ENCODE measurements around the gene GADD45A.

DNA sequence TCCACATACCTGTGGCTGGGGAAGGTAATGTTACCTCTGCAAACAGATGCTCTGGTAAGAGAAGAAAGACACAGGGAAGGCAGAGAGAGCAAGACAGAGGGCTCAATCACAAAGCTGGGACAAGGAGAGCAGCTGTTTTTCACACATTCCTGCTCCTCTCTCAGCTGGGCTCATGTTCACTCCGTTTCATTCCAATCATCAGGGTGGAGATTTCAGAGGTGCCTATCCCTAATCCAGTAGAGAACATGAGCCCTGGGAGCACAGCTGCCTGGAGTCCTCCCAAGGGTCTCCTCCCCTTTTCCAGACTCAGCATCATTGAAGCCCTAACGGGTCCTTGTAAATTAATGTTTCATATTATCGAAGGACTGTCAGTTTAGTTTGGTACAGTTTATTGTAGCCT is 19.4 kb downstream of the GADD45A start:
- no peak for TF ChIP-seq YY1 (IDR thresholded peaks at IDR 0.05; ENCODE audit: insufficient read depth, insufficient read length)
- TF ChIP-seq ZNF274 (IDR thresholded peaks at IDR 0.05; ENCODE audit: low read depth, low read length): no peak
